ENCODE measurements around the gene ZMIZ1. TPM values are rescaled to one million over a fixed set of nuclear protein-coding genes. Genes with fewer than 3 reads are reported as not detected.
A peak's percentile ranks its signal among the peaks of the same experiment; 100 is the strongest.

ZMIZ1 gene
- total and polyA plus RNA-seq, 4 donors, result 18.3 to 80.2 (median 42.6) TPM

DNA sequence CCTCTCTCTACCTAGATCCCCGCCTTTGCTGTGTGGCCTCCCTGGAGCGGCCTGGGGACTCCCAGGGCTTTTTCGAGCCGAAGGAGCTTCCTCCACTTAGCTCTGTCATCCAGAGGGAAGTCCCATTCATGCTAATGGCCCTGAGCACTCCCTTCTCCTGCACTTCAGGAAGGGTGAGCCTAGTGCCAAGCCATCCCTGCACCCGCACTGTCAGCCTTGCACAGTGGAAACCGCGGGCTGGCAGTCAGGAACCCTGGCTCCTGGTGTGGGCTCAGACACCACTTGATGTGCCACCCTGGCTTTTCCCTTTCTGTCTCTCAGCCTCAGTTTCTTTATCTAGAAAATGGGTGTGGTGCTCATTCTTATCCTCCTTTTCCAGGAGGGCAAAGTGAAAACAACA, 131.6 kb downstream of the ZMIZ1 start:
- ATAC-seq (ENCODE audit: insufficient read depth, low FRiP score), result no peak
- 90 to 91% methylated on average over 7 of the region's 7 CpGs for WGBS, 2 donors
- no peak overlapping the region for H3K27ac ChIP-seq (ENCODE audit: low read depth in 1 of 2, low read length in 1 of 2)
- H3K9me3 ChIP-seq (ENCODE audit: control insufficient read depth in 4 of 4, insufficient read depth in 3 of 4, low read length in 3 of 4), result no peaks in the 10 kb centered on the region
- H3K4me3 ChIP-seq, result no peak overlapping the region
- peaks cover 0 to 7% (median 0%) of the 10 kb centered on the region in 5 donors for H3K4me1 ChIP-seq (ENCODE audit: control insufficient read depth in 5 of 5, insufficient read depth in 5 of 5, low read length in 5 of 5)
- no peaks in the 10 kb centered on the region for H3K27me3 ChIP-seq (ENCODE audit: control insufficient read depth in 3 of 3, insufficient read depth in 3 of 3, low read length in 2 of 3)
- TF ChIP-seq, protein P1, sequence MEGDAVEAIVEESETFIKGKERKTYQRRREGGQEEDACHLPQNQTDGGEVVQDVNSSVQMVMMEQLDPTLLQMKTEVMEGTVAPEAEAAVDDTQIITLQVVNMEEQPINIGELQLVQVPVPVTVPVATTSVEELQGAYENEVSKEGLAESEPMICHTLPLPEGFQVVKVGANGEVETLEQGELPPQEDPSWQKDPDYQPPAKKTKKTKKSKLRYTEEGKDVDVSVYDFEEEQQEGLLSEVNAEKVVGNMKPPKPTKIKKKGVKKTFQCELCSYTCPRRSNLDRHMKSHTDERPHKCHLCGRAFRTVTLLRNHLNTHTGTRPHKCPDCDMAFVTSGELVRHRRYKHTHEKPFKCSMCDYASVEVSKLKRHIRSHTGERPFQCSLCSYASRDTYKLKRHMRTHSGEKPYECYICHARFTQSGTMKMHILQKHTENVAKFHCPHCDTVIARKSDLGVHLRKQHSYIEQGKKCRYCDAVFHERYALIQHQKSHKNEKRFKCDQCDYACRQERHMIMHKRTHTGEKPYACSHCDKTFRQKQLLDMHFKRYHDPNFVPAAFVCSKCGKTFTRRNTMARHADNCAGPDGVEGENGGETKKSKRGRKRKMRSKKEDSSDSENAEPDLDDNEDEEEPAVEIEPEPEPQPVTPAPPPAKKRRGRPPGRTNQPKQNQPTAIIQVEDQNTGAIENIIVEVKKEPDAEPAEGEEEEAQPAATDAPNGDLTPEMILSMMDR (IDR thresholded peaks at IDR 0.05; ENCODE audit: control extremely low read depth, extremely low read depth), result no peak
- no peak overlapping the region for H3K9ac ChIP-seq (ENCODE audit: insufficient read depth in 1 of 2, low read length in 2 of 2)
- H3K36me3 ChIP-seq (ENCODE audit: control insufficient read depth in 4 of 4, insufficient read depth in 4 of 4, low read length in 4 of 4), result peaks cover 0 to 35% (median 19%) of the 10 kb centered on the region in 4 donors
- no peak for DNase-seq

DNA sequence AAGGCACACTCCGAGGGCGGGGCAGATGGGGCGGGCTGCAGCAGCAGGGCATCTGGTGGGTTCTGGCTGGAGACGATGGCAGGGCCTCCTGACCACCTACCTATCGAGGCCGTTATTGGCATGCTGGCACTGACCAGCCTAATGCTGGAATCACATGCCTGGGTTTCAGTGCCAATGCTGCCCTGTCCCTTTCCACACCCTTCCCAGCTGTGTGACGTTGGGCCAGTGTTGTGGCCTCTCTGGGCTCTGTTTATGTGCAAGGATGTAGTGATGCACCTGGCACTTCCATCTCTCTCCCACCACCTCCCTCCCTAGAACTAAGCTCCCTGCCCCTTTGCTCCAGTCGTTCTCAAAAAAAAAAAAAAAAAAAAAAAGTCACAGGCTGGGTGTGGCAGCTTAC, 132.9 kb downstream of the ZMIZ1 start:
- Histone ChIP-seq H3K9ac (ENCODE audit: insufficient read depth in 1 of 2, low read length in 2 of 2) (no peak overlapping the region), H3K9me3 (ENCODE audit: control insufficient read depth in 4 of 4, insufficient read depth in 3 of 4, low read length in 3 of 4) (no peaks in the 10 kb centered on the region), H3K4me3 (no peak overlapping the region), H3K27ac (ENCODE audit: low read depth in 1 of 2, low read length in 1 of 2) (no peak overlapping the region), H3K27me3 (ENCODE audit: control insufficient read depth in 3 of 3, insufficient read depth in 3 of 3, low read length in 2 of 3) (no peaks in the 10 kb centered on the region), H3K36me3 (ENCODE audit: control insufficient read depth in 4 of 4, insufficient read depth in 4 of 4, low read length in 4 of 4) (peaks cover 0 to 35% (median 23%) of the 10 kb centered on the region in 4 donors), H3K4me1 (ENCODE audit: control insufficient read depth in 5 of 5, insufficient read depth in 5 of 5, low read length in 5 of 5) (peaks cover 0 to 7% (median 0%) of the 10 kb centered on the region in 5 donors)
- no peak for DNase-seq
- TF ChIP-seq, protein P1 (IDR thresholded peaks at IDR 0.05; ENCODE audit: control extremely low read depth, extremely low read depth), result no peak
- 90 to 93% methylated on average over 8 of the region's 8 CpGs for WGBS, 2 donors
- no peak for ATAC-seq (ENCODE audit: insufficient read depth, low FRiP score)

- DNase-seq (peak in 1 of 3 donors; percentile 37), ATAC-seq (ENCODE audit: insufficient read depth, low FRiP score) (no peak)
- WGBS, 2 donors, result 54 to 65% methylated on average over 9 of the region's 9 CpGs
- TF ChIP-seq, protein P1 (IDR thresholded peaks at IDR 0.05; ENCODE audit: control extremely low read depth, extremely low read depth), result no peak
- Histone ChIP-seq H3K4me1 (ENCODE audit: control insufficient read depth in 5 of 5, insufficient read depth in 5 of 5, low read length in 5 of 5) (peaks cover 0 to 7% (median 0%) of the 10 kb centered on the region in 5 donors), H3K4me3 (no peak overlapping the region), H3K27me3 (ENCODE audit: control insufficient read depth in 3 of 3, insufficient read depth in 3 of 3, low read length in 2 of 3) (no peaks in the 10 kb centered on the region), H3K36me3 (ENCODE audit: control insufficient read depth in 4 of 4, insufficient read depth in 4 of 4, low read length in 4 of 4) (peaks cover 0 to 39% (median 22%) of the 10 kb centered on the region in 4 donors), H3K27ac (ENCODE audit: low read depth in 1 of 2, low read length in 1 of 2) (no peak overlapping the region), H3K9me3 (ENCODE audit: control insufficient read depth in 4 of 4, insufficient read depth in 3 of 4, low read length in 3 of 4) (no peaks in the 10 kb centered on the region), H3K9ac (ENCODE audit: insufficient read depth in 1 of 2, low read length in 2 of 2) (no peak overlapping the region)
Observed at GRCh38 chr10:79202188-79203013, 133.6 kb downstream of the ZMIZ1 start.

Data from lung (tissue), 12 donors.